ENCODE results near the gene TAF11L4. TPM values are rescaled to one million over a fixed set of nuclear protein-coding genes. Genes with fewer than 3 reads are reported as not detected.
"Not testable (repeated sequence)": the region's sequence is repeated elsewhere in the genome, so short reads cannot be mapped to it uniquely, and the experiment has no call there.

TAF11L4 gene
- total RNA-seq, 1 donor from 2014 or later, result not detected

DNA sequence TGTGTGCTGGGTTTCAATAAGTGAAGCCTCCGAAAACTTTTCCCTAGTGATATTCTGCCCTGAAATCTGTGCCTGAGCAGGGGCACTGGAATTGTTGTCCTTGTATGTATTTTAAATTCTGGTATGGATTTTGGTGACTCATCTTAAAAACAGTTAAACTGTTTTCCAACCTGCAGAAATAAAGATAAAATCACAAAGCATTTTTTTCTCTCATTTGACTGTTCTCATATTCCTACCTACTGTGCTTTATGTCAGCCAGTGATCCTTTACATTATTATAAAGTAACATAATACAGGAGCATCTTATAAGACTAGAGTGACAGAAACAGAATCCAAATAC, 34.5 kb upstream of the TAF11L4 start:
- H3K4me3 ChIP-seq, result no peak overlapping the region
- no peaks in the 10 kb centered on the region for H3K4me1 ChIP-seq
- H3K9me3 ChIP-seq, result no peaks in the 10 kb centered on the region
- TF ChIP-seq POLR2A (IDR thresholded peaks at IDR 0.05) (no peak), POLR2AphosphoS5 (IDR thresholded peaks at IDR 0.05; ENCODE audit: insufficient read depth in 1 of 2, low read depth in 1 of 2) (no peak)
- no peak for DNase-seq (ENCODE audit: extremely low spot score in 2 of 2)
- H3K36me3 ChIP-seq, result no peaks in the 10 kb centered on the region
- no peaks in the 10 kb centered on the region for H3K27me3 ChIP-seq
- H3K27ac ChIP-seq, result no peak overlapping the region
- intact Hi-C loops (cut with DNase I), result no loop called here

GRCh38 chr5:17491257-17491656, 30.3 kb upstream of the TAF11L4 start:
- H3K9me3 ChIP-seq; H3K27ac ChIP-seq; DNase-seq (ENCODE audit: extremely low spot score in 2 of 2); H3K36me3 ChIP-seq; intact Hi-C loops (cut with DNase I); H3K4me1 ChIP-seq; H3K27me3 ChIP-seq; H3K4me3 ChIP-seq: not testable (repeated sequence)

- no peaks in the 10 kb centered on the region for H3K4me1 ChIP-seq
Measured at GRCh38 chr5:17492770-17493169, 28.8 kb upstream of the TAF11L4 start.

GRCh38 chr5:17497446-17497845, 24.2 kb upstream of the TAF11L4 start:
- Histone ChIP-seq H3K36me3 (no peaks in the 10 kb centered on the region), H3K9me3 (no peaks in the 10 kb centered on the region), H3K27ac (no peak overlapping the region), H3K4me1 (no peaks in the 10 kb centered on the region), H3K4me3 (no peak overlapping the region), H3K27me3 (no peaks in the 10 kb centered on the region)
- no peak for DNase-seq (ENCODE audit: extremely low spot score in 2 of 2)
- intact Hi-C loops (cut with DNase I), result no loop called here
- no peak for TF ChIP-seq POLR2AphosphoS5 (IDR thresholded peaks at IDR 0.05; ENCODE audit: insufficient read depth in 1 of 2, low read depth in 1 of 2)
- TF ChIP-seq POLR2A (IDR thresholded peaks at IDR 0.05), result no peak
- TF ChIP-seq, protein P1, sequence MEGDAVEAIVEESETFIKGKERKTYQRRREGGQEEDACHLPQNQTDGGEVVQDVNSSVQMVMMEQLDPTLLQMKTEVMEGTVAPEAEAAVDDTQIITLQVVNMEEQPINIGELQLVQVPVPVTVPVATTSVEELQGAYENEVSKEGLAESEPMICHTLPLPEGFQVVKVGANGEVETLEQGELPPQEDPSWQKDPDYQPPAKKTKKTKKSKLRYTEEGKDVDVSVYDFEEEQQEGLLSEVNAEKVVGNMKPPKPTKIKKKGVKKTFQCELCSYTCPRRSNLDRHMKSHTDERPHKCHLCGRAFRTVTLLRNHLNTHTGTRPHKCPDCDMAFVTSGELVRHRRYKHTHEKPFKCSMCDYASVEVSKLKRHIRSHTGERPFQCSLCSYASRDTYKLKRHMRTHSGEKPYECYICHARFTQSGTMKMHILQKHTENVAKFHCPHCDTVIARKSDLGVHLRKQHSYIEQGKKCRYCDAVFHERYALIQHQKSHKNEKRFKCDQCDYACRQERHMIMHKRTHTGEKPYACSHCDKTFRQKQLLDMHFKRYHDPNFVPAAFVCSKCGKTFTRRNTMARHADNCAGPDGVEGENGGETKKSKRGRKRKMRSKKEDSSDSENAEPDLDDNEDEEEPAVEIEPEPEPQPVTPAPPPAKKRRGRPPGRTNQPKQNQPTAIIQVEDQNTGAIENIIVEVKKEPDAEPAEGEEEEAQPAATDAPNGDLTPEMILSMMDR (IDR thresholded peaks at IDR 0.05), result no peak

More at GRCh38 chr5:17492770-17493169, 28.8 kb upstream of the TAF11L4 start:
- intact Hi-C loops (cut with DNase I), result no loop called here
- TF ChIP-seq POLR2A (IDR thresholded peaks at IDR 0.05) (no peak), POLR2AphosphoS5 (IDR thresholded peaks at IDR 0.05; ENCODE audit: insufficient read depth in 1 of 2, low read depth in 1 of 2) (no peak)
- TF ChIP-seq, protein P1 (IDR thresholded peaks at IDR 0.05), result no peak
- Histone ChIP-seq H3K27me3 (no peaks in the 10 kb centered on the region), H3K27ac (no peak overlapping the region), H3K4me3 (no peak overlapping the region), H3K36me3 (no peaks in the 10 kb centered on the region), H3K9me3 (no peaks in the 10 kb centered on the region)
- DNase-seq (ENCODE audit: extremely low spot score in 2 of 2), result no peak

GRCh38 chr5:17497931-17498330, 23.7 kb upstream of the TAF11L4 start, which contains the start of gene TAF11L2:
TSS of gene TAF11L2 (plus strand) at chr5:17498231.
- H3K36me3 ChIP-seq; H3K4me1 ChIP-seq; DNase-seq (ENCODE audit: extremely low spot score in 2 of 2); H3K27ac ChIP-seq; H3K9me3 ChIP-seq; H3K27me3 ChIP-seq; intact Hi-C loops (cut with DNase I); H3K4me3 ChIP-seq: not testable (repeated sequence)

DNA sequence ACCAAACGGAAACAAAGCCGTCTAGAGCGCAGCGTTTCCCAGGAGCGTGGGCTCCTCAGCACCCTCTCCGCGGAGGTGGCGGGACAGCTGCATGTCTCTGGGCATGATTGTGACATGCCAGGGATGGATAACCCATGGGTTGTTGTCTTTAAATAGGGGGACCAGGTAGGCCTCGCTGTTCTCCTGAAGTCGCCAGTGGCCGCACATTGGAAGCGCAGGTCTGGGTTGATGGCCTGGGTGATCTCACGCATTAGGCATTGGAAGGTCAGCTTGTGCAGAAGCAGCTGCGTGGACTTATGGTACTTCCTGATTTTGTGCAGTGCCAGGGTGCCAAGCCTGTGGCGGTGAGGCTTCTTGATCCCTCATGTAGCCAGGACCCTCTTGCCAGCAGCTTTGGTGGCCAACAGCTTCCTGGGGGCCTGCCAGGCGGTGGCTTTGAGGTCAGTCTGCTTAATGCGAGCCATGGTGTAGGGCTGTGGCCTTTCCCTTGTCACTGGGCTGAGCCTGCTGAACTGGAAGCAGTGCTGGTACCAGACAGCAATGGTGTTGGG, 9.8 kb upstream of the TAF11L4 start:
- Histone ChIP-seq H3K36me3 (no peaks in the 10 kb centered on the region), H3K27me3 (no peaks in the 10 kb centered on the region), H3K9me3 (no peaks in the 10 kb centered on the region), H3K4me1 (no peaks in the 10 kb centered on the region), H3K27ac (no peak overlapping the region), H3K4me3 (no peak overlapping the region)
- intact Hi-C loops (cut with DNase I), result no loop called here
- DNase-seq (ENCODE audit: extremely low spot score in 2 of 2), result no peak
- TF ChIP-seq, protein P1 (IDR thresholded peaks at IDR 0.05), result no peak
- TF ChIP-seq POLR2AphosphoS5 (IDR thresholded peaks at IDR 0.05; ENCODE audit: insufficient read depth in 1 of 2, low read depth in 1 of 2), result no peak
- no peak for TF ChIP-seq POLR2A (IDR thresholded peaks at IDR 0.05)

DNA sequence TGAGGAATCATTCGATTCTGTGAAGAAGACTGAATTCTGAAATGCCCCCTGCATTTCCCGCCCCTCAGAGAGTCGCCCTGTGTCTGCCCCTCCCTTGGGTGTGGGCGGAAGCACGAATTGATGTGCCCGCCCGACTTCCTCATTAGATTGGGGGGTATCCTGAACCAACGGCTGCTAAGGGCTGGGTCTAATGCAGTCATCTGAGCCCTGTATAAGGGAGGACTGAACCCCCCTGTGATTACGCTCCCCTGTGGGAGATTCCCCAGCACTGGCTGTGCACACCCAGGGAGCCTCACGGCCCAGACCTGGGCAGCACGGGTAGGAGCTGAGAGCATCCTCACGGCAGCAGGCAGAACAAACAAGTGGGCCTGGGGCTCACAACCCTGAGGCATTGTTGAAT, 4.1 kb upstream of the TAF11L4 start:
- H3K27ac ChIP-seq; H3K27me3 ChIP-seq; DNase-seq (ENCODE audit: extremely low spot score in 2 of 2); H3K9me3 ChIP-seq; intact Hi-C loops (cut with DNase I); H3K36me3 ChIP-seq; H3K4me3 ChIP-seq; H3K4me1 ChIP-seq: not testable (repeated sequence)

DNA sequence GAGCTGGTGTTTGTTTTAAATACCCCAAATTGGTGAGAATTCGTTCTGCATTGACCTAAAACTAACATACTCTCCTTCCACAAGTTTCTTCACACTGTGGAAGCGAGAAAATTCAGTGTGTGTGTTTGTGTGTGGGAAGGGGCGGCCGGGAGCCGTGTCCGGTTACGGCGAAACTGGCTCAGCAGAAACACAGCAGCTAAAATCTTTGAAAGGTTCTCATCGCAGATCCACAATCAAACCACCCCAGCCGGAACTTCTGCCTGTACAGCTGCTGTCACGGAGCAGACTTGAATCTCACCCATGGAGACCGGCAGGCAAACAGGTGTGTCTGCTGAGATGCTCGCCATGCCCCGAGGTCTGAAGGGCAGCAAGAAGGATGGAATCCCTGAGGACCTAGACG, 3.5 kb upstream of the TAF11L4 start, which contains the start of gene TAF11L3:
TSS of gene TAF11L3 (plus strand) at position 301 of the 400 bp plus-strand sequence.
- H3K4me1 ChIP-seq; H3K27ac ChIP-seq; DNase-seq (ENCODE audit: extremely low spot score in 2 of 2); H3K4me3 ChIP-seq; intact Hi-C loops (cut with DNase I); H3K9me3 ChIP-seq; H3K36me3 ChIP-seq; H3K27me3 ChIP-seq: not testable (repeated sequence)

DNA sequence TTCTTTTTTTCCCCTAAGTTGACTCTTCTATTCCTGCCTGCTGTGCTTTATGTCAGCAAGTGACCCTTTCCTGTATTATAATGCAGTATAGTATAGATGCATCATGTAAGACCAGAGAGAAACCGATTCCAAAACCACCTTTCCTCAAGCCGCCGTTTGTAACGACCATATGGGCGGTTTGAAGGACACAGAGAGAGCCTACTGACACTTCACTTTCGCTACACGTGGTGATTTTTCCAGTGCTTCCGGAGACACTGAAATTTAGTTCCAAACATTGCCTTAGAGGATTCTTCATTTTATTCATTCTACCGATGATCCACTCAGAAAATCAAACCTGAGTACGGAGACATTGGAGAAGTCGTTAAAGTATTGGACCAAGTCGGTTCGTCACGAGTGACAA, 2.1 kb upstream of the TAF11L4 start:
- intact Hi-C loops (cut with DNase I); H3K27me3 ChIP-seq; DNase-seq (ENCODE audit: extremely low spot score in 2 of 2); H3K9me3 ChIP-seq; H3K4me1 ChIP-seq; H3K36me3 ChIP-seq; H3K27ac ChIP-seq; H3K4me3 ChIP-seq: not testable (repeated sequence)

DNA sequence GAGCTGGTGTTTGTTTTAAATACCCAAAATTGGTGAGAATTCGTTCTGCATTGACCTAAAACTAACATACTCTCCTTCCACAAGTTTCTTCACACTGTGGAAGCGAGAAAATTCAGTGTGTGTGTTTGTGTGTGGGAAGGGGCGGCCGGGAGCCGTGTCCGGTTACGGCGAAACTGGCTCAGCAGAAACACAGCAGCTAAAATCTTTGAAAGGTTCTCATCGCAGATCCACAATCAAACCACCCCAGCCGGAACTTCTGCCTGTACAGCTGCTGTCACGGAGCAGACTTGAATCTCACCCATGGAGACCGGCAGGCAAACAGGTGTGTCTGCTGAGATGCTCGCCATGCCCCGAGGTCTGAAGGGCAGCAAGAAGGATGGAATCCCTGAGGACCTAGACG, 3.3 kb downstream of the TAF11L4 start, which contains the start of gene TAF11L5:
TSS of gene TAF11L5 (plus strand) at position 301 of the 400 bp plus-strand sequence.
- H3K4me3 ChIP-seq; DNase-seq (ENCODE audit: extremely low spot score in 2 of 2); intact Hi-C loops (cut with DNase I); H3K36me3 ChIP-seq; H3K27ac ChIP-seq; H3K4me1 ChIP-seq; H3K9me3 ChIP-seq; H3K27me3 ChIP-seq: not testable (repeated sequence)
